Left ventricle myocardium superior (tissue), 1 donor: ENCODE data around the gene SLC25A1. TPM values are rescaled to one million over a fixed set of nuclear protein-coding genes. Genes with fewer than 3 reads are reported as not detected.

Experiments used
- ATAC-seq: fragments of 200-7000 bp; cut with Tn5 transposase; one replicate; pipeline ENCODE4 v1.9.1; 2020; ENCODE audit warnings: mild to moderate bottlenecking, moderate library complexity
- DNase-seq: peaks from one replicate; pipeline ENCODE4 v3.0.0-alpha.2; 2020
- intact Hi-C: fragments of 100-400 bp; cut with micrococcal nuclease; formaldehyde crosslinking; loops from one replicate; pipeline ENCODE4 v1.11.0; 2022
- total RNA-seq: library from RNA; stranded (reverse); fragmentation: NEBNext Ultra II Directional; extraction: Animal tissue kit (Norgen Biotek cat#: 25700); gene quantifications from one replicate; pipeline ENCODE4 v1.2.1, GENCODE V29; 2021
- donor health status: DM: no; HTN: yes; CAD: no; lungs with severe emphysema.

The SLC25A1 gene
- total RNA-seq, 1 donor from 2014 or later, result 27.8 TPM

DNA sequence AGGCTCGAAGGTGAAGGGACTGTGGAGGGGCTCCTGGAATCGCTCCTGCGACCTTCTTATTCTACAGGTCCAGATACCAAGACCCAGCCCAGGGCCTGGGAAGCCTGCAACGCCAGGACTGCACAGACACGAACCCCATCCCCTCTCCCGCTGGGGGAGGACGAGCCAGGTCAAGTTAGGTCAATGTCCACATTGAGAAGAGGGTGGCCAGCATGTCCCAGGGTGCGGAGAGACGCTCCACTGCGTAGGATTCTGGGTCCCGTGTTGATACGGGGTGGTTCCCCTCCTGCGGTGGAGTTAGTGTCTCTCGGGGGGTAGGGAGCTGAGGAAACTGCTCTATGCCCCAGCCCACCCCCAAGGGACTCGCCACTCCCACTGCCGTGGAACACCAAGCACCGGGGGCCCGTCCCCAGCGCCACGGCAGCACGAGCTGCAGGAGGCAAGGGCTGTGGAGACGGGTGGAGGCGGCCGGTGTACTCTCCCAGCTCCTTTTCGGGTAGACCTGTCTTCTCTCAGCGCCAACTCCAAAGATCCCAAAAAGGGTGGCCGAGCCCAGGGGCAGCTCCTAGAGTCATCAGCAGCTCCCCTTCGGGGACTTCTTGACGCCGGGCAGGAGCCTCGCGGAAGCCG lies 30.0 kb downstream of the SLC25A1 start:
- ATAC-seq (no peak), DNase-seq (no peak)
- intact Hi-C loops, result no loop called here

DNA sequence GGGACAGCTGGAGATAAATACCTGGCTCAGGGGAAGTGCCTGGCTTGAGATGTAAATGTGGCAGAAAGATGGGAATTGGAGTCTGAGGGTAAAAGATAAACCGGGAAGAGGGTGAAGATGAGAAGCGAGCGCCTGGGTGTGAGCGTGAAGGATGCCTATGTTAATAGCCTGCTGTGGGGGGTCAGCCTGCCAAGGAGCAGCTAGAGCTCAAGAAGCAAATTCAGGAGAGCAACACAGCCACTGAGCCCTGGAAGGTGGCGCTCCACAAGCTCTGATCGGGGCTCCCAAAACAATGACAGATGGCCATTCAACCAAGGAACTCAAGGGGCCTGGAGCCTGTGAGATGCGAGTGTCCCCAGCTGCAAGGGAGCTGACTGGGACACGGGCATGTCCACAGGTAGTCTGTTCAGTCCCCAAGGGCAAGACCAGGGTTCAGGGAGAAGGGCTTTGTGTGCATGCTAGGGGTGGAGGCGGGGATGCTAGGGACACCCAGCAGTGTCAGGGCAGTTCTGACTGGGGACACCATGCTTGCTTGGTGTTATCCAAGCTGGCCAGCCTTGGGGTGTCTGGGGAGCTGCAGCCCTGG lies 31.2 kb downstream of the SLC25A1 start:
- ATAC-seq, result no peak
- intact Hi-C loops, result no loop called here
- DNase-seq, result no peak

- no peak for DNase-seq
- intact Hi-C loops, result no loop called here
- no peak for ATAC-seq
These were observed 32.1 kb downstream of the SLC25A1 start for GRCh38 chr22:19146215-19146968.

DNA sequence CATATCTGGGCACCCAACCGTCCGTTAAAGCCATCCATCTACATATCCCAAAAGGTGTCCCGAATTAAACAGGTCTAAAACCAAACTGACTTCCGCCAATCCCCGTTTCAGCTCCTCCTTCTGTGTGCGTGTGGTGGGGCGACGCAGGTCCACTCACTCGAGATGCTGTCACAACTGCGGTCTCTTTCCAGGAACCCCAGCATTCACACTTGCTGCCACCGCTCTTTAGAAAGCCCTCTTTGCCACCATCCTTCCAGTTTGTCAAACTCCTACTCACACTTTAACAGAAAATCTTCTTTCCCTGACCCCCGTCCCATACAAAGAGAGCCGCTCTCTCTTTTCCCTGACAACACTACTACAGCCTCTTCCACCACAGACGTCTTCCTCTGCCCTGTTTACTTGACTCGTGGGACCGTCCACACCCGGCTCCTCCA lies 34.6 kb downstream of the SLC25A1 start:
- DNase-seq (no peak), ATAC-seq (no peak)
- intact Hi-C loops, result no loop called here

DNA sequence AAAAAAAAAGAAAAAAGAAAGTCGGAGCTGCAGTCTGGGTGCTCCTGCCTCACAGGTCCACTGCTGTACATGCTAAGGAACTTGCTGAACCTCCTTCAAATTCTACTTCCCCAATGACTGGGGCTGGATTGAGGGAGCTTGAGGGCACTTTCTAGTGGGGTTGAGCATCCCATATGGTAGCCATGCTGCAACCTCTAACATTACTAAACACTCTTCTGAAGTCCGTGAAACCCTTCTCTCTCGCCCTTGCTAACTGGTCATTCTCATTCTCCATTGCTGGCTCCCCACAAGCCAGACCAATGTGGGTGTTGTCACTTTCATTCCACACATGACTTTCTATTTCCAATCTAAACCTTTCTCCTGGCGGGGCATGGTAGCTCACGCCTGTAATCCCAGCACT lies 35.3 kb downstream of the SLC25A1 start:
- intact Hi-C loops, result no loop called here
- no peak for DNase-seq
- ATAC-seq, result no peak

DNA sequence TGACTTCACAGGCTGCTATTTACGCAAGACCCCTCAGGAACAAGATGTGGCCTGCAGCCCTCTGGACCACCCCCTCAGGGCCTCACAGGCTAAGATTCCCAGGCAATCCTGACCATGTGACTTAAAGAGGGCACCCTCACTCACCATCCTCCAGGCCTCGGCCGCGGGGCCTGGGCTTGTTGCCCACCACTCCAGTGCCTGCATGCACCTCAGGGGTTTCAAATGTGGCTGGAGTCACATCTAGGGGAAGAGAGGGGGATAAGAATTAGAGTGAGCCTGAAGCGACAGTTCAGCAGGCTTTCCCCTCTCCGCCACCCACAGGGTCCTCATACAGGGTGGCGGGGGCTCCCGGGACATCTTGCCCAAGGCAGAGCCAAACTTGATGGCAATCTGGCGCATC lies 36.1 kb downstream of the SLC25A1 start:
- intact Hi-C loops, result no loop called here
- no peak for DNase-seq
- no peak for ATAC-seq

- intact Hi-C loops, result no loop called here
- ATAC-seq, result no peak
- DNase-seq, result no peak
These were observed 38.6 kb downstream of the SLC25A1 start for GRCh38 chr22:19139974-19140373.

DNA sequence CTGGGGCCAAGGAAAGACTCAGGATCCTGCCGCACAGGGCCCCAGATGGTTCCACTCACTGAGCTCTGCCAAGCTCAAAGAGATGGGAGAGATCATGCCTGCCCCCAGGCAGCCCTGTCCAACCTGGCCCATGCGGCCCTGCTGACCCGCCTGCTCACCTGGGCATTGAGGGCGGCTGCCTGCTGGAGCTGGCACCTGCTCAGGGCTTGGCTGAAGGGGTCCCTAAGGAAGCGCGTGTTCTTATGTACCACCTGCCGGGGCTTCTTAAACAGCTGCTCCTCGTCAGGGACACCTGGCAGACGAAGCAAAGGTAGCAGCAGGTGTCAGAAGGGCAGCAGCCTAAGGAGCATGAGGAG lies 39.6 kb downstream of the SLC25A1 start:
- intact Hi-C loops, result no loop called here
- no peak for ATAC-seq
- no peak for DNase-seq

GRCh38 chr22:19138217-19139000 lies 40.1 kb downstream of the SLC25A1 start:
- ATAC-seq, result no peak
- intact Hi-C loops, result no loop called here
- no peak for DNase-seq

DNA sequence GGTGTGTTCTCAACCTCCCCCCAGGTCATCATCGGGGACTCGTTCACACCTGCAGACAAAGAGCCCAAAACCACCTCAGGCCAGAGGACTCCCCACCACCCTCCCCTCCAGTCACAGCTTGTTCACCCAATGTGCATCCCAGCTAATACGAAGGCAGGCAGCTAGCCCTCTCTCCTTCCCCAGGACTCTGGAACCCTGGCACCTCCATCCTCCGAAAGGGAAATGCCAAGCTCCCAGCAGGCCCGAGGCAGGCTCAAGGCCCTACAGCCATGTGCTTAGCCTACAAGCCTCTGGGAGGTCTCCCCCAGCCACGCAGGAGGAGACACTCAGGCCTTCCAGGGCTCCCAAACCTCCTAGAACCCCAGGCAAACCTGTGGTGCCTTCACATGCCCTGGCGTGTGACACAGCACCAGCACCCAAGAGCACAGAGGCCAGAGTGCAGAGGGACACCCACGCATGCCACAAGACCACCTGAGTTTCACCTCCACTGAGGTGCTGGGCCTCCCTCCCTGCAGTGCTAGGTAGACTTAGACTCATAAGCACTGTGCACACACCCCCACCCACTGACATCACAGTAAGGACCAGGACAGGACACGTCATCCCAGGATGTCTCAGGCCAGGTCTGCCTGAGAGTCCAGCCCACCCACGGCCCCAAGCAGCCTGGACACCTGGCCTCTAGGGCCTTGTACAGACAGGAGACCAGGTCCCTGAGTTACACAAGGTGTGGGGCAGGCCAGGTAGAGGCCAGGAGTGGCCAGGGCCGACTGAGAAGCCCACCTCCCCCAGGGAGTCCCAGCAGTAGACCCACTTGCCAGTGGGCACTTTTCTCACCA lies 40.9 kb downstream of the SLC25A1 start:
- DNase-seq, result no peak
- intact Hi-C loops, result no loop called here
- ATAC-seq, result no peak

- ATAC-seq, result no peak
- intact Hi-C loops, result no loop called here
These were observed 41.6 kb downstream of the SLC25A1 start for GRCh38 chr22:19136915-19137314.

GRCh38 chr22:19134874-19135273 lies 43.7 kb downstream of the SLC25A1 start:
- DNase-seq (no peak), ATAC-seq (no peak)
- intact Hi-C loops, result no loop called here

More at GRCh38 chr22:19136915-19137314, 41.6 kb downstream of the SLC25A1 start:
- no peak for DNase-seq

GRCh38 chr22:19134176-19134831 lies 44.2 kb downstream of the SLC25A1 start:
- DNase-seq (no peak), ATAC-seq (no peak)
- intact Hi-C loops, result no loop called here

- intact Hi-C loops, result no loop called here
These were observed 45.0 kb downstream of the SLC25A1 start for GRCh38 chr22:19133561-19133960.

DNA sequence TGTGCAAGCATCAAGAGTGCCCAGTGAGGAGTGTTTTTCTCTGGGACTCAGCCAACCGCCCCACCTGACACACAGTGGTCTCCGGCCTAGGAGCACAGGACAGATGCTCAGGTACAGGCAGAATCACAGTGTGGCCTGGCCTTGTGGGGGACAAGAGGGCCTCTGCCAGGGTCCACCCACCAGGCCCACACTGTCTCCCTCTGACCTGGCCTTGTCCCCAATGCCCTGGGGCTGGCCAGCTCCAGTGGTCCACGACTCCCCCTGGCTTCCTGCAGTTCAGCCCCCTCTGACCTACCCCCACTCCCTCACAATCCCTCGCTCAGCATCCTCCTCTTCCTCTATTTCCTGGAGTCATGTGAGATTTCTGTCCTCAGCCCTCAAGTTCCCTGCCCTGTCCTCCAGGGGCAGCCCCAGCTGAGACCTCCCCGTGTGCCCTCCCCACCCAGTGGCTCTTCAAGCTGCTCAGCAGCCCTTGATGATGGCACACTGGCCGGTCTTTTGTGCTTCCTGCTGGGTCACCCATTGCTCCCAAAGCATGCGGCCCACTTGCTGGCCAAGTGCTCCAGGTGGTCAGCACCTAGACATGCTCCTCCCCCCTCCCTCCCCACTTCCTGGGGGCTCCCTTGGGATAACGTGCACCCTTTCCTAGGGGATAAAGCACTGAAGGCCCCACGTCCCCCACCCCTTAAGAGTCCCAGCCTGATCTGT lies 45.7 kb downstream of the SLC25A1 start:
- intact Hi-C loops, result no loop called here
- DNase-seq (no peak), ATAC-seq (no peak)

More at GRCh38 chr22:19133561-19133960, 45.0 kb downstream of the SLC25A1 start:
- DNase-seq (no peak), ATAC-seq (no peak)

GRCh38 chr22:19132153-19132552 lies 46.4 kb downstream of the SLC25A1 start:
- DNase-seq (no peak), ATAC-seq (no peak)
- intact Hi-C loops, result no loop called here

DNA sequence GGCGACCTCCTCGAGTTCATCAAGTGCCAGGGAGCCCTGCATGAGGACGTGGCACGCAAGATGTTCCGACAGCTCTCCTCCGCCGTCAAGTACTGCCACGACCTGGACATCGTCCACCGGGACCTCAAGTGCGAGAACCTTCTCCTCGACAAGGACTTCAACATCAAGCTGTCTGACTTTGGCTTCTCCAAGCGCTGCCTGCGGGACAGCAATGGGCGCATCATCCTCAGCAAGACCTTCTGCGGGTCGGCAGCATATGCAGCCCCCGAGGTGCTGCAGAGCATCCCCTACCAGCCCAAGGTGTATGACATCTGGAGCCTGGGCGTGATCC lies 46.9 kb downstream of the SLC25A1 start:
- intact Hi-C loops, result no loop called here
- ATAC-seq (no peak), DNase-seq (no peak)
